Measurements from ENCODE around the gene SMIM44. TPM values are rescaled to one million over a fixed set of nuclear protein-coding genes. Genes with fewer than 3 reads are reported as not detected.
"Not testable (repeated sequence)": the region's sequence is repeated elsewhere in the genome, so short reads cannot be mapped to it uniquely, and the experiment has no call there.

SMIM44 gene
- polyA plus RNA-seq, 3 donors: not detected

GRCh38 chr19:3508771-3509535 is 25.7 kb upstream of the SMIM44 start:
- H3K4me3 Mint-ChIP-seq: no peak overlapping the region
- intact Hi-C loops (cut with micrococcal nuclease): loop anchor here (5.0 to 10.0 kb wide), 4 partner anchors 43 to 74 kb away; partner anchors contain the start of genes HMG20B (in 1 of the 2) and MFSD12 (in 1 of the 2)
- Histone ChIP-seq H3K4me3 (replicated peaks in 1 of 3; ENCODE audit: low read depth in 2 of 3, low read length in 3 of 3) (no peak overlapping the region), H3K36me3 (replicated peaks in 1 of 2; ENCODE audit: control insufficient read depth in 1 of 2, insufficient read depth in 2 of 2, low read length in 2 of 2) (peaks cover 32 to 34% of the 10 kb centered on the region in 2 donors), H4K20me1 (ENCODE audit: insufficient read depth, low read length) (peaks cover 56% of the 10 kb centered on the region), H3K79me2 (ENCODE audit: insufficient read depth, low read length) (peaks cover 78% of the 10 kb centered on the region), H3K4me1 (ENCODE audit: control insufficient read depth in 1 of 2, insufficient read depth in 2 of 2, low read length in 2 of 2) (peaks cover 19 to 23% of the 10 kb centered on the region in 2 donors), H3K9me3 (replicated peaks in 1 of 2; ENCODE audit: control insufficient read depth in 1 of 2, insufficient read depth in 1 of 2, low read length in 2 of 2) (no peaks in the 10 kb centered on the region), H3K9ac (ENCODE audit: insufficient read depth, low read length, poor library complexity, severe bottlenecking) (no peak overlapping the region), H3K4me2 (replicated peaks; ENCODE audit: extremely low read depth, low read length, poor library complexity, severe bottlenecking) (no peak overlapping the region), H2AFZ (ENCODE audit: insufficient read depth, low read depth, low read length, poor library complexity, severe bottlenecking) (no peak overlapping the region), H3K27ac (ENCODE audit: low read depth in 1 of 2, low read length in 2 of 2) (peak overlapping the region in 1 of 2 donors; percentile 26), H3K27me3 (ENCODE audit: control insufficient read depth in 2 of 2, insufficient read depth in 2 of 2, low read length in 2 of 2) (no peaks in the 10 kb centered on the region)
- TF ChIP-seq, protein P1, sequence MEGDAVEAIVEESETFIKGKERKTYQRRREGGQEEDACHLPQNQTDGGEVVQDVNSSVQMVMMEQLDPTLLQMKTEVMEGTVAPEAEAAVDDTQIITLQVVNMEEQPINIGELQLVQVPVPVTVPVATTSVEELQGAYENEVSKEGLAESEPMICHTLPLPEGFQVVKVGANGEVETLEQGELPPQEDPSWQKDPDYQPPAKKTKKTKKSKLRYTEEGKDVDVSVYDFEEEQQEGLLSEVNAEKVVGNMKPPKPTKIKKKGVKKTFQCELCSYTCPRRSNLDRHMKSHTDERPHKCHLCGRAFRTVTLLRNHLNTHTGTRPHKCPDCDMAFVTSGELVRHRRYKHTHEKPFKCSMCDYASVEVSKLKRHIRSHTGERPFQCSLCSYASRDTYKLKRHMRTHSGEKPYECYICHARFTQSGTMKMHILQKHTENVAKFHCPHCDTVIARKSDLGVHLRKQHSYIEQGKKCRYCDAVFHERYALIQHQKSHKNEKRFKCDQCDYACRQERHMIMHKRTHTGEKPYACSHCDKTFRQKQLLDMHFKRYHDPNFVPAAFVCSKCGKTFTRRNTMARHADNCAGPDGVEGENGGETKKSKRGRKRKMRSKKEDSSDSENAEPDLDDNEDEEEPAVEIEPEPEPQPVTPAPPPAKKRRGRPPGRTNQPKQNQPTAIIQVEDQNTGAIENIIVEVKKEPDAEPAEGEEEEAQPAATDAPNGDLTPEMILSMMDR (IDR thresholded peaks at IDR 0.05): no peak
- H3K36me3 Mint-ChIP-seq: peaks cover 22 to 36% of the 10 kb centered on the region in 2 donors
- H3K27me3 Mint-ChIP-seq (ENCODE audit: low read depth in 3 of 3): peaks cover 0 to 3% (median 2%) of the 10 kb centered on the region in 3 donors
- no peak for DNase-seq
- peaks cover 0 to 3% (median 0%) of the 10 kb centered on the region in 7 donors for H3K9me3 Mint-ChIP-seq
- peaks cover 42% of the 10 kb centered on the region for H3K4me1 Mint-ChIP-seq
- peak overlapping the region in 4 of 7 donors; percentile 19 to 60 (median 48) for H3K27ac Mint-ChIP-seq
- 87% methylated on average over 21 of the region's 23 CpGs for WGBS (ENCODE audit: insufficient coverage)

- not testable (repeated sequence) for H3K4me3 Mint-ChIP-seq; H3K9me3 ChIP-seq (replicated peaks in 1 of 2; ENCODE audit: control insufficient read depth in 1 of 2, insufficient read depth in 1 of 2, low read length in 2 of 2); H3K9me3 Mint-ChIP-seq; H3K4me3 ChIP-seq (replicated peaks in 1 of 3; ENCODE audit: low read depth in 2 of 3, low read length in 3 of 3); H3K9ac ChIP-seq (ENCODE audit: insufficient read depth, low read length, poor library complexity, severe bottlenecking); H3K27me3 Mint-ChIP-seq (ENCODE audit: low read depth in 3 of 3); H3K4me2 ChIP-seq (replicated peaks; ENCODE audit: extremely low read depth, low read length, poor library complexity, severe bottlenecking); DNase-seq; H3K27me3 ChIP-seq (ENCODE audit: control insufficient read depth in 2 of 2, insufficient read depth in 2 of 2, low read length in 2 of 2); H2AFZ ChIP-seq (ENCODE audit: insufficient read depth, low read depth, low read length, poor library complexity, severe bottlenecking)
- peaks cover 22 to 36% of the 10 kb centered on the region in 2 donors for H3K36me3 Mint-ChIP-seq
- H3K27ac Mint-ChIP-seq: peak overlapping the region in 4 of 7 donors; percentile 19 to 60 (median 48)
- H4K20me1 ChIP-seq (ENCODE audit: insufficient read depth, low read length): peaks cover 49% of the 10 kb centered on the region
- WGBS (ENCODE audit: insufficient coverage): 97% methylated on average over 8 of the region's 18 CpGs
- intact Hi-C loops (cut with micrococcal nuclease): loop anchor here (5.0 to 10.0 kb wide), 4 partner anchors 44 to 73 kb away; partner anchors contain the start of genes HMG20B (in 1 of the 2) and MFSD12 (in 1 of the 2)
- peaks cover 42% of the 10 kb centered on the region for H3K4me1 Mint-ChIP-seq
- peaks cover 70% of the 10 kb centered on the region for H3K79me2 ChIP-seq (ENCODE audit: insufficient read depth, low read length)
- peaks cover 30 to 32% of the 10 kb centered on the region in 2 donors for H3K36me3 ChIP-seq (replicated peaks in 1 of 2; ENCODE audit: control insufficient read depth in 1 of 2, insufficient read depth in 2 of 2, low read length in 2 of 2)
- peak overlapping the region in 1 of 2 donors; percentile 26 for H3K27ac ChIP-seq (ENCODE audit: low read depth in 1 of 2, low read length in 2 of 2)
- H3K4me1 ChIP-seq (ENCODE audit: control insufficient read depth in 1 of 2, insufficient read depth in 2 of 2, low read length in 2 of 2): peaks cover 19 to 23% of the 10 kb centered on the region in 2 donors
Measured at GRCh38 chr19:3508121-3508661, 24.9 kb upstream of the SMIM44 start.

All from CD14-positive monocyte (primary cell).